Muscle layer of duodenum (tissue), 2 donors: Measurements from ENCODE around the gene SHC1.
A peak's percentile ranks its signal among the peaks of the same experiment; 100 is the strongest.
"Not testable (repeated sequence)": the region's sequence is repeated elsewhere in the genome, so short reads cannot be mapped to it uniquely, and the experiment has no call there.

Source experiments
- H3K27ac ChIP-seq: one replicate; pipeline ENCODE4 v1.7.0; 2013; ENCODE audit warnings: mild to moderate bottlenecking, low read length
- H3K27me3 ChIP-seq: one replicate; pipeline ENCODE4 v1.7.0; 2013; ENCODE audit warnings: low read depth, mild to moderate bottlenecking, control low read depth, low read length
- H3K36me3 ChIP-seq, 2 donors: one replicate each; pipeline ENCODE4 v1.7.0; 2013; ENCODE audit warnings: low read length in 2 of 2, control low read depth in 1 of 2, mild to moderate bottlenecking in 1 of 2; ENCODE audit not compliant: insufficient read depth in 2 of 2, control insufficient read depth in 1 of 2
- H3K4me1 ChIP-seq, 2 donors: one replicate each; pipeline ENCODE4 v1.7.0; 2013; ENCODE audit warnings: low read length in 2 of 2, mild to moderate bottlenecking in 2 of 2, control low read depth in 1 of 2, moderate library complexity in 1 of 2; ENCODE audit not compliant: insufficient read depth in 2 of 2, control insufficient read depth in 1 of 2
- H3K4me3 ChIP-seq, 2 donors: one replicate each; pipeline ENCODE4 v1.7.0; 2013; ENCODE audit warnings: low read length in 2 of 2, low read depth in 1 of 2, mild to moderate bottlenecking in 1 of 2
- H3K9me3 ChIP-seq, 2 donors: one replicate each; pipeline ENCODE4 v1.7.0; 2013; ENCODE audit warnings: low read length in 2 of 2, control low read depth in 1 of 2, mild to moderate bottlenecking in 1 of 2; ENCODE audit not compliant: control insufficient read depth in 1 of 2
- donor health status: healthy.

SHC1 gene

DNA sequence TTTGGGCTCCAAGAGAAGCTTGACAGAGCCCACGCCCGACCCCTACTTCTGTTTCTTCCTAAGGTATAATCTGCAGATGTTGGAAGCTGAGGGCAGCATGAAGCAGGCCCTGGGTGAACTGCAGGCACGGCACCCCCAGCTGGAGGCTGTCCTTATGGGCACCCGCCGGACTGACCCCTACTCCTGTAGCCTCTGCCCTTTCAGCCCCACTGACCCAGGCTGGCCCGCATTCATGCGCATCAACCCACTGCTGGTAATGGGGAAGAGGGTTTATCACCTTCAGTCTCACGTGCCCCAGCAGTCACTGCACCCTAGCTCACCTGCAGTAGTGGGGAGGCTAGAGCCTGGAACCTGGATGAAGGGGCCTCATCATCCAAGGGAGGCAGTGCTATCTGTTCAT lies 19.7 kb upstream of the SHC1 start:
- no peak overlapping the region for H3K27ac ChIP-seq
- H3K9me3 ChIP-seq, result no peaks in the 10 kb centered on the region
- H3K4me3 ChIP-seq, result no peak overlapping the region
- peaks cover 19 to 29% of the 10 kb centered on the region in 2 donors for H3K36me3 ChIP-seq
- H3K27me3 ChIP-seq, result no peaks in the 10 kb centered on the region
- no peaks in the 10 kb centered on the region for H3K4me1 ChIP-seq

DNA sequence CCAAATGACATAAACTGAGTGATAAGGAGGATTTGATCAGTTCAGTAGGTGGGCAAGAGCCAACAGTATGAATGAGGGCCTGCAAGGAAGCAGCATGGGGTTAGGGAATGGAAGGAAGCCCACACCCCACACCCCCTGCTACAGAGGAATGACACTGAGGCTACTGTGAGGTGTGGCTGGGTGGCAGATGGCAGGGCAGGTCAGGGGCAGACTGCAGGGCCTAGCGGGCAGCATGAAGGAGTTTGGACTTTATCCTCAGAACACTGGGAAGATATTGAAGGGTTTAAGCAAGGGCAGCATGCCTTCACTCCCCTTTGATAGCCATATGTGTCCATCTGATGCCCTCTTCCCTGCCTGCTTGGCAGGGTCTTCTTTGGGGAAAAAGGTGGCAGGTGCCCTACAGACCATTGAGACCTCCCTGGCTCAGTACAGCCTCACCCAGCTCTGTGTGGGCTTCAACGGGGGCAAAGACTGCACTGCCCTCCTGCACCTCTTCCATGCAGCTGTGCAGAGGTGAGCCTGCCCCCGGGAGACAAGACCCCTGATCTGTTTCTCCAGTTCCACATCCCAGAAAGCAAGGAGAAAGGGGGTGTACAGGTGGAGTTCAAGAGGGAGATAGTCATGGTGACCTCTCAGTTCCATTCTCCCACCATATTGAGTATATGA lies 18.8 kb upstream of the SHC1 start:
- no peak overlapping the region for H3K4me3 ChIP-seq
- H3K36me3 ChIP-seq, result peaks cover 19 to 29% of the 10 kb centered on the region in 2 donors
- H3K4me1 ChIP-seq, result no peaks in the 10 kb centered on the region
- H3K9me3 ChIP-seq, result no peaks in the 10 kb centered on the region
- no peak overlapping the region for H3K27ac ChIP-seq
- H3K27me3 ChIP-seq, result no peaks in the 10 kb centered on the region

DNA sequence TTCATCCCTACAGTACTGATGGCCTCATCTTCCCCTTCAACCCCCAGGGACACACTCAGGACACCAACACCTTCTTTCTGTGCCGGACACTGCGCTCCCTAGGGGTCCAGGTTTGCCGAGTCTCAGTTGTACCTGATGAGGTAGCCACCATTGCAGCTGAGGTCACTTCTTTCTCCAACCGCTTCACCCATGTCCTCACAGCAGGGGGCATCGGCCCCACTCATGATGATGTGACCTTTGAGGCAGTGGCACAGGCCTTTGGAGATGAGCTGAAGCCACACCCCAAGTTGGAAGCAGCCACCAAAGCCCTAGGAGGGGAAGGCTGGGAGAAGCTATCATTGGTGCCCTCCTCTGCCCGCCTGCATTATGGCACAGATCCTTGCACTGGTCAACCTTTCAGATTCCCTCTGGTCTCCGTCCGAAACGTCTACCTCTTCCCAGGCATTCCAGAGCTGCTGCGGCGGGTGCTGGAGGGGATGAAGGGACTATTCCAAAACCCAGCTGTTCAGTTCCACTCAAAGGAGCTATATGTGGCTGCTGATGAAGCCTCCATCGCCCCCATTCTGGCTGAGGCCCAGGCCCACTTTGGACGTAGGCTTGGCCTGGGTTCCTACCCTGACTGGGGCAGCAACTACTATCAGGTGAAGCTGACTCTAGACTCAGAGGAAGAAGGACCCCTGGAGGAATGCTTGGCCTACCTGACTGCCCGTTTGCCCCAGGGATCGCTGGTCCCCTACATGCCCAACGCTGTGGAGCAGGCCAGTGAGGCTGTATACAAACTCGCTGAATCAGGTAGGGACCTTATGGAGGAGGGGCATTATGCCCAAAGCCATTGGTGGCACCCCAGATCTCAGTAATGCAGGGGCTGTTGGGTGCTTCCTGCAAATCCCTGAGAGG lies 17.8 kb upstream of the SHC1 start:
- no peak overlapping the region for H3K4me3 ChIP-seq
- H3K36me3 ChIP-seq, result peaks cover 19 to 29% of the 10 kb centered on the region in 2 donors
- no peak overlapping the region for H3K27ac ChIP-seq
- no peaks in the 10 kb centered on the region for H3K9me3 ChIP-seq
- H3K4me1 ChIP-seq, result peaks cover 6% of the 10 kb centered on the region in 2 donors
- H3K27me3 ChIP-seq, result no peaks in the 10 kb centered on the region

DNA sequence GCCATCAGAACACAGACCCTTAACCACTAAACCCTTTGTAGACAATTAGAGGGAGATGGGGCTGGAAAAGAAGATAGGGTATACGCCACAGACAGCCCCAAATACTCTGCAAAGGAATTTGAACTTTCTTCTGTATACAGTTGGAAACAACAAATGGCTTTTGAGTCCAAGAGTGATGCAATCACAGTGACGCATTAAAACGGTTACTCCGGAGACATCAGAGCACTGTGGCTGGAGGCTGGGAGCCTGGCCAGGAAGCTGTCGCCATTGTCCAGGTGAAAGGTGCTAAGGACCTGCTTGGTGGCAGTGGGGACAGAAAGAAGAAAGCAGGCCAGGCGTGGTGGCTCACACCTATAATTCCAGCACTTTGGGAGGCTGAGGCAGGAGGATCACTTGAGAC lies 16.8 kb upstream of the SHC1 start:
- peaks cover 10 to 12% of the 10 kb centered on the region in 2 donors for H3K4me1 ChIP-seq
- H3K27ac ChIP-seq, result no peak overlapping the region
- H3K9me3 ChIP-seq, result no peaks in the 10 kb centered on the region
- peaks cover 19 to 25% of the 10 kb centered on the region in 2 donors for H3K36me3 ChIP-seq
- no peak overlapping the region for H3K4me3 ChIP-seq
- H3K27me3 ChIP-seq, result no peaks in the 10 kb centered on the region

DNA sequence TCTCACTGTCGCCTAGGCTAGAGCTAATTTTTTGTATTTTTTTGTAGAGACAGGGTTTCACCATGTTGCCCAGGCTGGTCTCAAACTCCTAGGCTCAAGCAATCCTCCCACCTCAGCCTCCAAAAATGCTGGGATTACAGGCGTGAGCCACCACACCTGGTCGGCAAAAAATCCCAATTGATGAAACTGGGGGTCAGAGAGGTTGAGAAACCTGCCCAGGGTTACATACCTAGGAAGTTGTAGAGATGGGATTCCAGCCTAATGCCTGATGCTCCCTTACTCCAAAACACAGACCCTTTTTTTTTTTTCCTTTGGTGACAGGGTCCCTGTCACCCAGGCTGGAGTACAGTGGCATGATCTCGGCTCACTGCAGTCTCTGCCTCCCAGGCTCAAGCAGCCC lies 16.2 kb upstream of the SHC1 start:
- not testable (repeated sequence) for H3K27me3 ChIP-seq, H3K27ac ChIP-seq, H3K4me3 ChIP-seq, H3K9me3 ChIP-seq
- Histone ChIP-seq H3K36me3 (peaks cover 19 to 25% of the 10 kb centered on the region in 2 donors), H3K4me1 (peaks cover 10 to 15% of the 10 kb centered on the region in 2 donors)

DNA sequence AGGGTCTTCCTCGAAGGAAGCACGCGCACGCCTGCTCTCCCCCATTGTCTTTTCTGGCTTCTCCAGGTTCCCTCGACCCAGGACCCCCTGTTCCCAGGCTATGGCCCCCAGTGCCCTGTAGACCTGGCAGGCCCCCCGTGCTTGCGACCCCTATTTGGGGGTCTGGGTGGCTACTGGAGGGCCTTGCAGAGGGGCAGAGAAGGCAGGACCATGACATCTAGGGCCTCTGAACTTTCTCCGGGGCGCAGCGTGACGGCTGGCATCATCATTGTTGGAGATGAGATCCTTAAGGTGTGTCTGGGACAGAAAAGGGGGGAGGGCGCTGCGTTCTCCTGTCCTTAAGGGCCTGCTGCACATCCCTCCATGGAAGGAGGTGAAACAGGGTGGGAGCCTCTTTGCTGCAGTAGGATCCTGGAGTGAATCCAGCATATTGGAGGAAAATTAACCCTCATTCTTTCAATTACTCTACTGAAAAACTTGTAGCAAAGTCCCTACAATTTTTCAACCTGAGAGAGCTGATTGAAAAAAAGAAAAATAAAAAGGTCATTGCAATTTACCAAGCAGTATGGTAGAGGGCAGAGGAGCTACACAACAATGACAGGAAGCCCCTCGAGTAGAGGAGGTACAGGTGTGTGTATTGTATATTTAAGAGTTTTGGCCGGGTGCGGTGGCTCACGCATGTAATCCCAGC lies 13.4 kb upstream of the SHC1 start:
- Histone ChIP-seq H3K9me3 (no peaks in the 10 kb centered on the region), H3K27ac (peak overlapping the region; percentile 94), H3K27me3 (no peaks in the 10 kb centered on the region), H3K4me3 (peak overlapping the region; percentile 72 to 100), H3K36me3 (peaks cover 16% of the 10 kb centered on the region in 2 donors), H3K4me1 (peaks cover 10 to 15% of the 10 kb centered on the region in 2 donors)

DNA sequence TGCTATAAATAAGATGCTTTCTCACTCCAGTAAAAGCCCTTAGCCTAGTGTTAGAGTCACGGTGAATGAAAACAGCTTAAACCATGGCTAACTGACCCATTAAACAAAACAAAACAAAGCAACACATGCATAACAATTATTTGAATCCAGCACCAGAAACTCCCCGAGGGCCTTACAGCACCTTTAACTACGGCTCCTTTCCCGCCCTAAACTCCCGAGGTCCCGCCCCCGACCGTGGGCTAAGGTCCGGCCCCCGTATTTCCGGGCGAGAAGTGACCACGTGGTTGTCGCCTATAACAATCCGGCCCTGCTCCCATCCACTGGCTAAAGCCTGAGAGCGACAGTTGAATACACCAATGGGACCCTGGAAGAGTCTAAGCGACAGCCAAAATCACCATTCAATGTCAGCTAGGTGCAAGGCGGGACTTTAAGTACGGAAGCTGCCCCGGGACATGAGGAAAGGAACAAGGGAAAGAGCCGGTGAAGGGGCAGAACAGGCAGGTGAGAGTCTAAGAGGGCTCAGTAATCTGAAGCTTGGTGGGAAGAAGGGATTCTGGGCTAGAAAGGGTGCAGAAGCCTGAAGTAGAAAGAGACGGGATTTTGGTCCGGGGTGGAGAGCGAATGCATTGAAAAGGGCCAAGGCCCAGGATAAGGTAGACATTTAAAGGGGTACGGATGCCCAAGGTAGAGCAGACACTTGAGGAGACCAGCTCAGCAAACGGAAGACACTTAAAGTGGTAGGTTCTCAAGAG lies 12.5 kb upstream of the SHC1 start, which contains the start of gene FLAD1:
Gene FLAD1 (plus strand): TSS at position 448 of the 752 bp plus-strand sequence. CDS start 351 bp downstream, outside the sequence.
- Histone ChIP-seq H3K36me3 (peaks cover 7 to 11% of the 10 kb centered on the region in 2 donors), H3K4me1 (peaks cover 10 to 15% of the 10 kb centered on the region in 2 donors), H3K27me3 (no peaks in the 10 kb centered on the region), H3K4me3 (peak within 1 kb of the TSS; percentile 72 to 100), H3K9me3 (no peaks in the 10 kb centered on the region), H3K27ac (peak within 1 kb of the TSS; percentile 94)

DNA sequence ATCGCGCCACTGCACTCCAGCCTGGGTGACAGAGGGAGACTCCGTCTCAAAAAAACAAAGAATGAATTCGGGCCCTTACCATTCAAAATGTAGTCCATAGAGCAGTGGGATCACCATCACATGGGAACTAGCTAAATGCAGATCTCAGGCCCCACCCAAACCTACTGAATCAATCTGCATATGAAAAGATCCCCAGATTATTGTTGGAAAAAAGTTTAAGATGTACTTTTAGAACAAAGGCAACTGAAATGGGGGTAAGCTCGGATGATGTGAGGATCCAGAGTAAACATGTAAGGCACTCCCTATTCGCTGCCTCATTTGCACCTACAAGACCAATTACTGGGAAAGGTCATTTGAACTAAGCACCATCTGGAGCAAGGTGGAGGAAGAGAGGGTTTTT lies 11.8 kb upstream of the SHC1 start:
- Histone ChIP-seq H3K36me3 (peaks cover 0 to 5% of the 10 kb centered on the region in 2 donors), H3K9me3 (no peaks in the 10 kb centered on the region), H3K4me1 (peaks cover 10 to 15% of the 10 kb centered on the region in 2 donors), H3K27ac (peak overlapping the region; percentile 28), H3K4me3 (peak overlapping the region; percentile 72 to 100), H3K27me3 (no peaks in the 10 kb centered on the region)

DNA sequence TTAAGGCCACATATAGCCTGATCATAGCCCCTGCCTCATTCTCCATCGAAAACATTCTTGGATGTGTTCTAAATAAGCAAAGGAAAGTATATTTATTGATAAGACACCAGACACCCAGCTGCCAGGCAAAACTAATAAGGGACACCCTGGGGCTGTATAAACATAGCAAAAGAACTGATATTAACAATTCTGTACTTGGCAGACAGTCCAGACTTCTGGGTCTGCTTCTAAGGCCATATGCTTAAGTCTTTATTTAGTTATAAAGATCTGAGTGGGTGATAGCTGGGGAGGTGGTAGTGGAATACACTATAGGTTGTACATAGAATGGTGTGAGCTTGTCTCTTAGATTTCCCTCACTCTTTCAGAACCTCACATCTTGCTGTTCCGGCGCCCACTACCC lies 7.8 kb upstream of the SHC1 start:
- Histone ChIP-seq H3K4me1 (peaks cover 11 to 17% of the 10 kb centered on the region in 2 donors), H3K27me3 (no peaks in the 10 kb centered on the region), H3K9me3 (no peaks in the 10 kb centered on the region), H3K27ac (no peak overlapping the region), H3K4me3 (no peak overlapping the region), H3K36me3 (peaks cover 4 to 7% of the 10 kb centered on the region in 2 donors)

DNA sequence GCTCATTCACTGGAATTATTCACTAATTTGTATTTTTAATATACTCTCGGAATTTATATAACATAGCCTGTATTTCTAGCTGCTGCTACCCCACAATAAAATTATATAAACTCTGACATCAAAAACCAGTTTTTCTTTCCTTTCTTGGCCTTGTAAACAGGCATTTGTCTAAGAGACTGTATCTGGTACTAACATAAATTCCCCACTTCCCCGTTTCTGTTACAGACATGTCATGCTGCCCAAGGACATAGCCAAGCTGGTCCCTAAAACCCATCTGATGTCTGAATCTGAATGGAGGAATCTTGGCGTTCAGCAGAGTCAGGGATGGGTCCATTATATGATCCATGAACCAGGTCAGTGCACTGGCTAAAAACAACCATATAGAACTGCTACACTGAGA lies 7.2 kb upstream of the SHC1 start:
- not testable (repeated sequence) for H3K27ac ChIP-seq, H3K36me3 ChIP-seq, H3K27me3 ChIP-seq, H3K4me3 ChIP-seq, H3K9me3 ChIP-seq
- H3K4me1 ChIP-seq, result peaks cover 11 to 21% of the 10 kb centered on the region in 2 donors
